ENCODE measurements around the gene STOML1.

Gene STOML1

GRCh38 chr15:73959801-73960200 lies 32.3 kb downstream of the STOML1 start:
- no peak for DNase-seq

DNA sequence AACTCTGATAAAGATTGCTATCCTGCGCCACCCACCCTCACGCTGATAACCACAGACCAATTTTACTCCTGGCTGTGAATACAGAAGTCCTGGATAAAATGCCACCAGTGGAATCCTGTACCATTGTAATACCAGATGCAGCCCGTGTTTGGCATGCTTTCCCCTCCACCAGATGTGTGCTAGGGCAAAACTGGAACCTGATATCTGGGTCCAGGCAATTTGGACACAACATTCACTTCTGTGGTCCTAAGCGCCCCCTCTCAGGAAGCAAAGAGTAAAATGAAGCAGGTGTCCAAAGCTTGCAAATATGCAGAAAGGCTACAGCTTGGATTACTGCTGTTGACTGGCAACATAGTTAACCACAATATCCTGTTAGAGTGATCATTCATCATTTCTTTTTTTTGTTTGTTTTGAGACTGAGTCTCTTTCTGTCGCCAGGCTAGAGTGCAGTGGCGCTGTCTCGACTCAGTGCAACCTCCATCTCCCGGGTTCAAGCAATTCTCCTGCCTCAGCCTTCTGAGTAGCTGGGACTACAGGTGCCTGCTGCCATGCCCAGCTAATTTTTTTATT lies 33.0 kb downstream of the STOML1 start:
- DNase-seq: peak; percentile 76

GRCh38 chr15:73957785-73958184 lies 34.3 kb downstream of the STOML1 start:
- no peak for DNase-seq

GRCh38 chr15:73957276-73957675 lies 34.8 kb downstream of the STOML1 start:
- DNase-seq: no peak

GRCh38 chr15:73956743-73957135 lies 35.4 kb downstream of the STOML1 start:
- DNase-seq: peak; percentile 66

DNA sequence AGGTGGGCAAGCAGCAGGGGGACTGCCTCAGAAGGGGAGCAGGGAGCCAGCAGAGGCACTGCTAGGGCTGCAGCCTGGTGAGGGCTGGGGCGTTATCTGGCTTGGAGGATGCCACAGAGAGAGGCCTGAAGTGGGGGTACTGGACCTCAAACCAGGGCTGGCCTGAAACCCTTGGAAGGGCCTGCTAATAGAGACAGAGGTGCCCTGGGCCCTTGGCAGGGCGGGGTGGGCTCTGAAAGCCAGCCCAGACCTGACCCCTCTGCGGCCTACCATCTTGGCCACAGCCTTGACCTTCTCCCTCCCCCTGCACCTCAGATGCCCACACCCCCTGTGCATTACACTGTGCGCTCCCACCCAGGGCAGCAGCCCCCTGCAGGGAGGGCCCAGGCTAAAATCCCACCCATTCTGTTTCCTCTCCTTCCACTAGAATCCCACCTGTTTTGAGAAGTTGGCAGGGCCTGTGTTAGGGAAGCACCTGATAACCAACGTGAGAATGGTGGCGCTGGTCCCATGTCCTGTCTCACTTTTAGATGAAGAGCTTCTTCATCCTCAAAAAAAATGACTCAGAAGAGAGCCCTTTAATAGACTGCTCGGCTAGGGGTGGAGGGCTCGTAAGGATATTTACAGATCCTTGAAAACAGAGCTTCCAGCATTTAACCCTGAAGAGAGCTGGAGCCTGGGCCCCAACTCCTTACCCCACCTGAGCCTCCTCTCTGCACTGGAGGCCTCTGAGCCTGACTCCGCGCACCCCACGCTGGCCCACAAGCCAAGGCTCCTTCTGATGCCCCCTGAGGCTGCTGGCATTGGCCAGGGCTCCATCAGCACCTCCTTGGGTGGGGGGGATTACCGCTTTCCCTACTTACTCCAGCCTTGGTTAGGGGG lies 36.0 kb downstream of the STOML1 start:
- no peak for DNase-seq

- no peak for DNase-seq
These were observed 36.8 kb downstream of the STOML1 start for GRCh38 chr15:73955326-73955725.

DNA sequence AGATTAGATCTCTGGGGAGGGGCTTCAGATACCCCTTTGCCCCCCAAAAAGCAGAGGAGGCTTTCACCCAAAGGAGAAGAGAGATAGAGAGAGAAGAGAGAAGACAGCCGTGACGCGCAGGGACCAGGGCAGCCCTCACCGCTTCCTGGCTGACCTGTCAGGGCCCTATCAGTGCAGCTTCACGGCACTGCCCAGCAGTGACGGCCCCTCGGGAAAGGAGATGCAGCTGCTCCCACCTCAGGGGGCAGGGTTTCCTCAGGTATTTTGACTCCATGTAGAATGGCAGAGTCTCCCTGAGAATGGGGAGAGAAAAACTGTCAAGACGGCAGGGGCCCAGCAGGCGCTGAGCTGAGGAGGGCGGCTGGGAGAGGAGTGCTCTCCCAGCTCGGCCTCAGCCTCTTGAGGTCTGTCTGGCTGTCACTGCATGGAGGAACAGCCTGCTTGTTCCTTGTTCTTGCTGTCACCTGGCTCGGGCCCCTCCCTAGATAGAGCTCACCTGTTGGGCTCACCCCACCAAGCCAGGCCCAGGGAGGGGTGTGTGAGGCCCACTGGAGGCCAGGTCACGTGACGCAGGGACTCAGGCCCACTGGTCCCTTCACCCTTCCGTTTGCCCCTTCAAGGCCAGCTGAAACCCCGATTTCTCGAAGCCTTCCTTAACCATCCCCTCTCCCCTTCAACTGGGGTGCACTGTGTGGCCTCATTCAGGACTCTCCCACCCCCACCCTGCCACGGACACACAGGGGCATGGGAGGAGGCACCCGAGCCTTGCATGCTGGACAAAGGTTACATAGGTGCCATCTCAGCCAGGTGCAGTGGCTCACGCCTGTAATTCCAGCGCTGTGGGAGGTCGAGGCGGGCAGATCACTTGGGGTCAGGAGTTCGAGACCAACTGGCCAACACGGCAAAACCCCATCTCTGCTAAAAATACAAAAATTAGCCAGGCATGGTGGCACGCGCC lies 37.6 kb downstream of the STOML1 start:
- no peak for DNase-seq

DNA sequence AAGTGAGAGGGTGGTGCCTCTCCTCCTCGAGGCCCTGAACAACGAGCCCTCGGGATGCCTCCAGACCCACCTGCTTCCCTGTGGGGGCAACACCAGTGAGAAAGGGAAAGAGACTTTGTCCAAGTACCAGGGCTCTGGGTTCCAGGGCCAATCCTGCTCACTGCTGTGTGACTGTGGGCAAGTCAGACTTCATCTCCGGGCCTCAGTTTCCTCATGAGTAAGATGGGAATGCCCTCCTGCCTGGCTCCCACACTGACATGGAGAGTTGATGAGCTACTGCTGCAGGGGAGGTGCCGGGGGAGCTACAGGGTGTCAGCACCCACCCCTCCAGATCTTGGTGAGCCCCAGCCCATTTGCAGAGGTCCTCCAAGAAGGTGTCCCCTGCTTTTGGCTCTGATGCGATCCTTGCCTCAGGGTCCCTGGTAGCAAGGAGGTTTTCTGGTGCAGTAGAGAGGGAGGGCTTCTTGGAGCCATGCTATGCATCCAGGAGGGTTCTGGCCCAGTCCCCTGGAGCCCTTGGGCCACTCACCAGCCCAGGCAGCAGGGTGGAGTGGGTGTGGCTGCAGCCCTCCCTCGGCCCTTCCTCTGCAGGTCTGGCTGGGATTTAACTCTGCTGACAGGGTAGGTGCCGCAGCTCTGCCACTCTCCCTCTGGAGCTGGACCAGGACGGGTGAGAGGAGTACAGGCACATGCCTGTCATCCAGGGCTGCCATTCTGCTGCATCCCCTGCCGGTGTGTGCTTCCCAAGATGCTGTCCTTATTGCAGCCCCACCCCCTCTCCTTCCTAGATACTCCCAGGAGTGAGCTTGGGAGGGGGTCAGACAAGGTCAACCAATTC lies 39.0 kb downstream of the STOML1 start:
- DNase-seq: no peak

- DNase-seq: no peak
These were observed 39.8 kb downstream of the STOML1 start for GRCh38 chr15:73952171-73952912.

DNA sequence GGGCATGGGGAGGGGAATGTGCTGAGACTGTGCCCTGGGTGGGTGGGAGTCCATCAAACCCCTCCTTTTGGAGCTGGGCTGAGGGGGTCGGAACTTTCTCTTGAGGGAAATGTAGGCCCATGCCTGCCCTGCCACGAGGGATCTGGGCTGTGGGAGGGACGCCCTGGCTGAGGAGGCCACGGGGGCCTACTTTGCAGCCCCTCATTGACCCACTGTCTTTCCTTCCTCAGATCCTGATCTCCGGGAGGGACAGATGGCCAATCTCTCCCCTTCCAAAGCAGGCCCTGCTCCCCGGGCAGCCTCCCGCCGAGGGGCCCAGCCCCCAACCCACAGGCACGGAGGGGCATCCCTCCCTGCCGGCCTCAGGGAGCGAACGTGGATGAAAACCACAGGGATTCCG lies 40.5 kb downstream of the STOML1 start:
- DNase-seq: no peak

DNA sequence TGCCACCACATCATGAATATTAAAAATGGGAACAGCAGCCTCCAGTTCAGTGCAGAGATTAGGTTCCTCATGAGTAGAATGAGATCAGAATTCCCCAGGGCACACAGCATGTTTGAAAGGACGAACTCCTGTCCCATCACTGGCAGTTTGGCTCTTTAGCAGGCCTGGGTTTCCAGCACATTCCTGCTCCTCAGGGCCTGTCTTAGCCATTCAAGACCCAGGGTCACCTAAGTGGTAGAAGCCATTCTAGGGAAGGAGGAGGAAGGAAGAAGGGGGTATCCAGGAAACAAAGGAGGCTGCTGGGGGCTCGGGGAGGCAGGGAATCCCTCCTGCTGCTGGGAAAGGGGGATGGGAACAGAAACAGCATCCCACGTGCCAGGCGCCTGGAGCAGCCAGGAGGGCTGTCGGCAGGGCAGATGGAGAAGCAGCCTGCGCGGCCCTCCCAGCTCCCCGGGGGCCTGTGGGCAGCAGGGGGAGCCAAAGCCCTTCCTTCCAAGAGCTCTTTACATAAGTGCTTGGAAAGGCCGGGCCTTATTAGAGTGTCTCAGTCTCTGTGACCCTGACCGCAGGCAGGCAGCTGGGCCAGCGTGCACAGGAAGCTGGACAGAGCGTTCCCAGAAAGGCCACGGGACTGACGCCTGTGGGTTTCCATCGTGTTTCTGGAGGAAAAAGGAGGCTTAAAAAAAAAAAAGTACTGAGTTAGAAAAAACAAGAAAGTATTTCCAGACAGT lies 41.1 kb downstream of the STOML1 start:
- peak; percentile 96 for DNase-seq

DNA sequence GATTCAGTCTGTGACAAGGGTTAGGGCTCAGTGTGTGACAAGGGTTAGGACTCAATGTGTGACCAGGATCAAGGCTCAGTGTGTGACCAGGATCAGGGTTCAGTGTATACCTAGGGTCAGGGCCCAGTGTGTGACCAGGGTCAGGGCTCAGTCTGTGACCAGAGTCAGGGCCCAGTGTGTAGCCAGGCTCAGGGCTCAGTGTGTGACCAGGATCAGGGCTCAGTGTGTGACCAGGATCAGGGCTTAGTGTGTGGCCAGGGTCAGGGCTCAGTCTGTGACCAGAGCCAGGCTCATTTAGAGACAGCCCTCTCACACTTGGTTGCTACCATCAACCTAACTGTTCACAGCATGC lies 41.6 kb downstream of the STOML1 start:
- DNase-seq: no peak

- no peak for DNase-seq
These were observed 42.6 kb downstream of the STOML1 start for GRCh38 chr15:73949496-73949895.

DNA sequence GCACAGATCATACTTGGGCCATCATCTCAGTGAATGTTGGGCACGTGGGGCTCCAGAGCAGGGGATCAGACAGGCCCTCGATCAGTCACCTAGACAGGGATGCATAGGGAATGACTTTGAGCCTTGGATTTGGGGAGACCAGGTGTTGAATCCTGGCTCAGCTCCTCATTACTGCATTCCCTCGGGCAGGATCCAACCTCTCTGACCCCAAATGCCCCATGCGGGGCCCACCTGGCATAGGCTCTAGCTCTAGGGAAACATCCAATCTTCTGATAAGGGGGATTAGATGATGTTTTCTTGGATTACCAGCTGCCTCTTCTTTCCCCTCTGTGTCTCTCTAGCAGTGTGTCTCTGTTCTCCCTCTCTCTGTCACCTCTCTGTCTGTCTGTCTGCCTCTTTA lies 43.1 kb downstream of the STOML1 start:
- DNase-seq: no peak

DNA sequence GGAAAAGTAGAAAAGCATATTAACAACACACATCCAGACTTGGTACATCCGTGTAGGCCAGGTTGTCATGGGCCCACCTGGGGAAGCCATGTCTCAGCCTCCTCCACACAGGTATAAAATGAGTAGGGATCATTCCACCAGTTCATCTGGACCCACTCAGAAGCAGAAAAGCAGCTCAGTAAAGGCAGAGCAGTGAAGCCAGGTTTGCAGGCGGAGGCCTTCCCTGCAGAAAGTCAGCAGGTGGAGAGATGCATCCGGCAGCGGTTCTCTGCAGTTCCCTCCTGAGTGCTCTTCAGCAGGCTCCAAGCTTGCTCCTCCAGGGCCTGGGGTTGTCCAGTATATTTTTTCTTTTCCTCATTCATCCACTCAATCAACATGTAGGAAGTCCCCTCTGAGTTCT lies 43.7 kb downstream of the STOML1 start:
- no peak for DNase-seq

DNA sequence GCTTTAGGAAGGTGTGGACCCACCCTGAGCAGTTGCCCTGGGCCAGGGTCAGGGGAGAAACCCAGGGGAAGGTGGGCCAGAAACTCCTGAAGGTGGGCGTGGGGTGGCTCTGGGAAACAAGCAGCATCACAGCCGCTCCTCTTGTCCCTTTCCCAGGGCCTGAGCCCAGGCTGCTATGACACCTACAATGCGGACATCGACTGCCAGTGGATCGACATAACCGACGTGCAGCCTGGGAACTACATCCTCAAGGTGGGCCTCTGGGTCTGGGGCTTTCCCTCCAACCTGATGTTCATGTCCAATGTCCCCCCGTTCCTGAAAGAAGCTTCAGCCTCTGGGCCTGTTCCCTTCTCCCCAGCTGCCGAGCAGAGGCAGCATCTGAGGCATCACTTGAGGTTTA lies 44.4 kb downstream of the STOML1 start:
- DNase-seq: no peak

DNA sequence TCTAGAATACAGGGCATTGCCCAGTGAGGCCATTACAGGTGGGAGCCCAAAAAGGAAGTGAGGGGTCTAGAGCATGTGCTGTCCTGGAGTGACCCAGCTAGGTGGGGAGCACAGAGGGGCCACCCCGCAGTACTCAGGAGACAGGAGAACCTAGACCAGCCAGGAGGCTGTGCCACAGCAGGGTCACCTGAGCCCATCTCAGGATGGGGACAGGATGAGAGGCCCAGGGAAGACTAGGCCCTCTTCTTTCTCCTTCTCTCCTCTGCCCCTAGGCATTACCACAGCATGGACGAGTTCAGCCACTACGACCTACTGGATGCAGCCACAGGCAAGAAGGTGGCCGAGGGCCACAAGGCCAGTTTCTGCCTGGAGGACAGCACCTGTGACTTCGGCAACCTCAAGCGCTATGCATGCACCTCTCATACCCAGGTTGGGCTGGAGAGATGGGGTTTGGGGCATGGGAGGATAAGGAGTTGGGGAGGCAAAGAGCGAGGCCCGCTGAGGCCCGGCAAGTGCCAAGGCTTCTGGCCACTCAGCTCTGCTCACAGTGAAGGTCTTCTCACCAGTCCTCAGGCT lies 45.2 kb downstream of the STOML1 start:
- no peak for DNase-seq

- DNase-seq: no peak
These were observed 45.9 kb downstream of the STOML1 start for GRCh38 chr15:73946046-73946721.

DNA sequence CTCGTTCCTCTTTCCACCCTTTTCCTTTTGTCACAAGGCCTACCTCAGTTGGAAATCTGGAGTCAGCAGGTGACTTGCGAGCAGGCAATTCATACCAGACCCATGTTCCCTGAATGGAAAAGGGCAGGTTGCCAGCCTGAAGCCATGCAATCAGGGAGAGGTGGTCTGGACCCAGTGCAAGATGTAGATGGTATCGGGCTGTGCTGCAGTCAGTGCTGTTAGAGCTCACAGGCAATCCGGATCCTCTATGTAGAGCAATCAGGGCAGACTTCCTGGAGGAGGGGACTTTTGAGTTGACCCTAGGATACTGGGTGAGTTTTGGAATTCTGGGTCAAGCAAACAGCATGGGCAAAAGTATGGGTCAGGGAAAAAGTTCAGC lies 47.0 kb downstream of the STOML1 start:
- no peak for DNase-seq
